COLO668 (cell line): ENCODE measurements around the gene GPC3.
A peak's percentile ranks its signal among the peaks of the same experiment; 100 is the strongest.

Experiments
- DNase-seq: peaks from one replicate; lab custom pipeline; 2025; ENCODE audit not compliant: unreplicated experiment; lab: John Stamatoyannopoulos, UW

Gene GPC3

GRCh38 chrX:133702230-133702629, 283.2 kb downstream of the GPC3 start:
- DNase-seq, result no peak

GRCh38 chrX:133699023-133699728, 286.2 kb downstream of the GPC3 start:
- no peak for DNase-seq

- no peak for DNase-seq
These were observed 287.1 kb downstream of the GPC3 start for GRCh38 chrX:133698298-133698697.

GRCh38 chrX:133697656-133698055, 287.7 kb downstream of the GPC3 start:
- DNase-seq, result no peak

GRCh38 chrX:133689997-133690599, 295.3 kb downstream of the GPC3 start:
- no peak for DNase-seq

GRCh38 chrX:133685822-133686221, 299.6 kb downstream of the GPC3 start:
- DNase-seq, result peak; percentile 5

- DNase-seq, result no peak
These were observed 303.5 kb downstream of the GPC3 start for GRCh38 chrX:133681897-133682296.

- DNase-seq, result peak; percentile 1
These were observed 304.0 kb downstream of the GPC3 start for GRCh38 chrX:133681421-133681820.

- peak; percentile 8 for DNase-seq
These were observed 308.0 kb downstream of the GPC3 start for GRCh38 chrX:133677123-133678063.

- peak; percentile 73 for DNase-seq
These were observed 308.9 kb downstream of the GPC3 start for GRCh38 chrX:133676344-133677122.

- peak; percentile 6 for DNase-seq
These were observed 310.5 kb downstream of the GPC3 start for GRCh38 chrX:133674726-133675470.

- peak; percentile 24 for DNase-seq
These were observed 315.0 kb downstream of the GPC3 start for GRCh38 chrX:133670383-133670782.

GRCh38 chrX:133669214-133669613, 316.2 kb downstream of the GPC3 start:
- DNase-seq, result no peak

- no peak for DNase-seq
These were observed 317.0 kb downstream of the GPC3 start for GRCh38 chrX:133668225-133668931.

- no peak for DNase-seq
These were observed 319.1 kb downstream of the GPC3 start for GRCh38 chrX:133666256-133666655.

GRCh38 chrX:133661962-133662839, 323.2 kb downstream of the GPC3 start:
- DNase-seq, result no peak

- DNase-seq, result no peak
These were observed 325.1 kb downstream of the GPC3 start for GRCh38 chrX:133660281-133660680.

GRCh38 chrX:133658293-133658911, 327.0 kb downstream of the GPC3 start:
- no peak for DNase-seq
